Measurements from ENCODE around the gene CILP.

CILP gene, protein sequence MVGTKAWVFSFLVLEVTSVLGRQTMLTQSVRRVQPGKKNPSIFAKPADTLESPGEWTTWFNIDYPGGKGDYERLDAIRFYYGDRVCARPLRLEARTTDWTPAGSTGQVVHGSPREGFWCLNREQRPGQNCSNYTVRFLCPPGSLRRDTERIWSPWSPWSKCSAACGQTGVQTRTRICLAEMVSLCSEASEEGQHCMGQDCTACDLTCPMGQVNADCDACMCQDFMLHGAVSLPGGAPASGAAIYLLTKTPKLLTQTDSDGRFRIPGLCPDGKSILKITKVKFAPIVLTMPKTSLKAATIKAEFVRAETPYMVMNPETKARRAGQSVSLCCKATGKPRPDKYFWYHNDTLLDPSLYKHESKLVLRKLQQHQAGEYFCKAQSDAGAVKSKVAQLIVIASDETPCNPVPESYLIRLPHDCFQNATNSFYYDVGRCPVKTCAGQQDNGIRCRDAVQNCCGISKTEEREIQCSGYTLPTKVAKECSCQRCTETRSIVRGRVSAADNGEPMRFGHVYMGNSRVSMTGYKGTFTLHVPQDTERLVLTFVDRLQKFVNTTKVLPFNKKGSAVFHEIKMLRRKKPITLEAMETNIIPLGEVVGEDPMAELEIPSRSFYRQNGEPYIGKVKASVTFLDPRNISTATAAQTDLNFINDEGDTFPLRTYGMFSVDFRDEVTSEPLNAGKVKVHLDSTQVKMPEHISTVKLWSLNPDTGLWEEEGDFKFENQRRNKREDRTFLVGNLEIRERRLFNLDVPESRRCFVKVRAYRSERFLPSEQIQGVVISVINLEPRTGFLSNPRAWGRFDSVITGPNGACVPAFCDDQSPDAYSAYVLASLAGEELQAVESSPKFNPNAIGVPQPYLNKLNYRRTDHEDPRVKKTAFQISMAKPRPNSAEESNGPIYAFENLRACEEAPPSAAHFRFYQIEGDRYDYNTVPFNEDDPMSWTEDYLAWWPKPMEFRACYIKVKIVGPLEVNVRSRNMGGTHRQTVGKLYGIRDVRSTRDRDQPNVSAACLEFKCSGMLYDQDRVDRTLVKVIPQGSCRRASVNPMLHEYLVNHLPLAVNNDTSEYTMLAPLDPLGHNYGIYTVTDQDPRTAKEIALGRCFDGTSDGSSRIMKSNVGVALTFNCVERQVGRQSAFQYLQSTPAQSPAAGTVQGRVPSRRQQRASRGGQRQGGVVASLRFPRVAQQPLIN

GRCh38 chr15:65210770-65211481 lies at the start of gene CILP:
CILP (minus strand) TSS chr15:65211473; CDS start chr15:65209755, 1,718 bp downstream.
- TF ChIP-seq POLR2A (IDR thresholded peaks at IDR 0.05; ENCODE audit: low read length) (no peak), GATA1 (IDR thresholded peaks at IDR 0.05; ENCODE audit: low read depth, low read length) (no peak)
- no peak for DNase-seq

GRCh38 chr15:65260968-65261367 lies 49.7 kb upstream of the CILP start:
- no peak for DNase-seq
- TF ChIP-seq POLR2A (IDR thresholded peaks at IDR 0.05; ENCODE audit: low read length), result no peak
- TF ChIP-seq GATA1 (IDR thresholded peaks at IDR 0.05; ENCODE audit: low read depth, low read length), result no peak

- TF ChIP-seq POLR2A (IDR thresholded peaks at IDR 0.05; ENCODE audit: low read length) (no peak), GATA1 (IDR thresholded peaks at IDR 0.05; ENCODE audit: low read depth, low read length) (no peak)
Observed at GRCh38 chr15:65259367-65259797, 48.1 kb upstream of the CILP start.

GRCh38 chr15:65258375-65259262 lies 47.3 kb upstream of the CILP start:
- TF ChIP-seq POLR2A (IDR thresholded peaks at IDR 0.05; ENCODE audit: low read length) (no peak), GATA1 (IDR thresholded peaks at IDR 0.05; ENCODE audit: low read depth, low read length) (no peak)
- no peak for DNase-seq

More at GRCh38 chr15:65259367-65259797, 48.1 kb upstream of the CILP start:
- no peak for DNase-seq

DNA sequence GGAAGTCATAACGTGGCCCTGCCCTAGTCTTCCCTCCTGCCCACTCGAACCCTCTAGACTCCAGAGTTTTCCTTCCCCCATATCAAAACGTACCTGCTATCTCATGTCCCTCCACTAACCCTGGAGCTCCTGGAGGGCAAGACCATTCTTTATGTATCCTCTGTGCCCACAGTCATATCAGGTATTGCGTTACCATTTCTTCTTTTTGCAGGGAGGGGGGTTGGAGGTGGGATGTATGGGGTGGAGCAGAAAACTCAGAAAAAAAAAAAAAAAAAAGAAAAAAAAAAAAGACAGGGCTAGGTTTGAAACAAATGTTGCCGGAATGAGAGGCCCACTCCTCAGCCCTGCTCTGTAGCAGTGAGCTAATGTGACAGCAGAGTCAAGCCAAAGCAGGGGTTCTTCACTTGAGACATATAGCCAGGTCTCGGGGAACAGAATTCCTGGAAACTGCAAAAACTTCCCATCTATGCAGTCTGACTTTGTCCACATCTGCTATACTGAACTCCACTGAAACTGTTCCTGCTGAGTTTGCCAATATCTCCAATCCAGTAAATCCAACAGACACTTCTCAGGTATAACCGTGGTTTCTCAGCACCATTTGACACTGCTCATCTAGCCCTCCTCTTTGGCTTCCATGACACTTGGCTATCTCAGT lies 44.3 kb upstream of the CILP start:
- DNase-seq, result no peak
- TF ChIP-seq POLR2A (IDR thresholded peaks at IDR 0.05; ENCODE audit: low read length) (no peak), GATA1 (IDR thresholded peaks at IDR 0.05; ENCODE audit: low read depth, low read length) (no peak)

- no peak for DNase-seq
- TF ChIP-seq GATA1 (IDR thresholded peaks at IDR 0.05; ENCODE audit: low read depth, low read length), result no peak
- no peak for TF ChIP-seq POLR2A (IDR thresholded peaks at IDR 0.05; ENCODE audit: low read length)
Observed at GRCh38 chr15:65254758-65255157, 43.5 kb upstream of the CILP start.

- TF ChIP-seq POLR2A (IDR thresholded peaks at IDR 0.05; ENCODE audit: low read length) (no peak), GATA1 (IDR thresholded peaks at IDR 0.05; ENCODE audit: low read depth, low read length) (no peak)
- no peak for DNase-seq
Observed at GRCh38 chr15:65254356-65254755, 43.1 kb upstream of the CILP start.

DNA sequence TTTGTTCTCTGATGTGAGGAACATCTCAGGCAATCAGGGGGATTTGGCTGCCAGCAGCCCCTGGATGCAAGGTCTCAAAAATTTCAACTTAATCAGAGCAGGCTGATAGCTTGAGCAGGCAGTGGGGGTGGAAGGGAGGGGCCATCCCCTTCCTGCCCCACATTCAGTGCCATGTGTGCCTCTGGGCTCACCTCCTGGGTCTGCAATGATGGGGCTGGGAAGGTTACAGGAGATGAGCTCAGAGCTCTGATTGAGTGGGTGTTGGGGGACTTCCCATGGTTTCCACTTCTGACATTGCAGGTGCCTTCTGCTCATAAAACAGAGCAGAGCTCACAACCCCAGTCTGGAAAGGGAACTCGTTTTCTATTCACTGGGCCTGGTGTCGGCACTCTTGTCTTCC lies 38.4 kb upstream of the CILP start:
- DNase-seq, result no peak
- TF ChIP-seq GATA1 (IDR thresholded peaks at IDR 0.05; ENCODE audit: low read depth, low read length) (no peak), POLR2A (IDR thresholded peaks at IDR 0.05; ENCODE audit: low read length) (no peak)

DNA sequence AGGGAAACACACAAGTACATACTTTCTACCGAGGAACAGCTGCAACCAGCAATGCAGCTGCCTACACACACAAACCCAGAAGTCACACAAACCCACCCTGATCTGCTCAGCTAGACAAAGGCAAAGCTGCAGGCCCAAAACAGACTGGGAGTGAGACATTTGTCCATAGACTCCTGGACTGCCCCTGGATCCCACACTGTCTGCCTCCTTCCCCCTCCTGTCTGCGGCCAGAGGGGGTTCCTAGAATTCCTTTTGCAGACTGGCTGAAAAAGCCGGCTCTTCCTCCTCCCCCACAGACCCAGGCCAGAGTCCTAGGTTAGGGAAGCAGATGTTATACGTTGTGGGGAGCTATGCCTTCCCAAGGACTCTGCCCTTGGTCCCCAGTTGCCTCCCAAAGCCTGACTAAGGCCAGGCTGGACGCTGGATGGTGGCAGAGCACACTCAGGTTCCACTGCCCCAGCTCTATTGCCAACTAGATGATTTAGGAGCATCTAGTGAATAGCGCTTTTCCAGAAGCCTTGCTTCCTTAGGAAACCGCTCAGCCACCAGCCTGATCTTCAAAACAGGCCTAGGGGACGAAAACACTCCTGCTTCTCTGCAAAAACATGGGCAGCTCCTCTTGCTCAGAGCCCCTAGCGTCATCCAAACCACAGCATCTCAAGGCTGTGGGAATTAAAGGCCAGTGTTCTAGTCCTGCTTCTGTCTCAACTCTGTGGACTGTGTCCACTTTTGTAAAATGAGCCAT lies 37.4 kb upstream of the CILP start:
- TF ChIP-seq GATA1 (IDR thresholded peaks at IDR 0.05; ENCODE audit: low read depth, low read length), result no peak
- DNase-seq, result no peak

GRCh38 chr15:65246939-65247338 lies 35.7 kb upstream of the CILP start:
- DNase-seq, result no peak
- TF ChIP-seq POLR2A (IDR thresholded peaks at IDR 0.05; ENCODE audit: low read length) (no peak), GATA1 (IDR thresholded peaks at IDR 0.05; ENCODE audit: low read depth, low read length) (no peak)

GRCh38 chr15:65246026-65246714 lies 34.9 kb upstream of the CILP start:
- DNase-seq, result no peak
- no peak for TF ChIP-seq POLR2A (IDR thresholded peaks at IDR 0.05; ENCODE audit: low read length)
- TF ChIP-seq GATA1 (IDR thresholded peaks at IDR 0.05; ENCODE audit: low read depth, low read length), result no peak
